H54 (cell line): ENCODE measurements around the gene SERPINB4.
"Not testable (repeated sequence)": the region's sequence is repeated elsewhere in the genome, so short reads cannot be mapped to it uniquely, and the experiment has no call there.

Source experiments
- DNase-seq: peaks from one replicate; pipeline ENCODE4 v3.0.0; 2011; ENCODE audit warnings: low spot score, mixed read lengths; ENCODE audit not compliant: insufficient read length
- FAIRE-seq: peaks from 3 replicates; lab custom pipeline; 2011; peaks lifted over from hg19 to GRCh38; lab: Jason Lieb, UNC
- POLR2A ChIP-seq: IDR thresholded peaks from 2 replicates; pipeline ENCODE4 v1.6.1; 2011; ENCODE audit warnings: low read depth, mild to moderate bottlenecking, low read length

Gene SERPINB4

DNA sequence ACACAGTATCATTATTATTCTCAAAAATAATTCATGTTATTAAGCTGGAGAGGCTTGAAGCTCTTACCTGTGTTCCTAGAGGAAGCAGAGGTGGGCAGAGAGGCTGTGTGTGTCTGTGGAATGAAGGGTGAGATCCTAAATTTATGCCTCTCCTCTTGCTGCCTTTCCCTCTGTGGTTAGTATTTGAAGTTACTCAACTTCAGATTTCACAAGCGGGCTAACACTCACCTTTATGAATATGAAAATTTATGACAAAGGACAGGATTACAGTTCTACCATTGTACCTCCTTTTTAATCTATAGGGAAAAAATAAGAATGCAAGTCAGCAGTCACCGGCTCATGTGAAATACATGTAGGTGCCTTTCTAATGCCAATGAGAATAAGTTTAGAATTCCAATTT lies at the start of gene SERPINB4:
TSS of gene SERPINB4 (minus strand) at position 115 of the 400 bp plus-strand sequence. CDS start 679 bp downstream, outside the sequence.
- not testable (repeated sequence) for DNase-seq, FAIRE-seq

DNA sequence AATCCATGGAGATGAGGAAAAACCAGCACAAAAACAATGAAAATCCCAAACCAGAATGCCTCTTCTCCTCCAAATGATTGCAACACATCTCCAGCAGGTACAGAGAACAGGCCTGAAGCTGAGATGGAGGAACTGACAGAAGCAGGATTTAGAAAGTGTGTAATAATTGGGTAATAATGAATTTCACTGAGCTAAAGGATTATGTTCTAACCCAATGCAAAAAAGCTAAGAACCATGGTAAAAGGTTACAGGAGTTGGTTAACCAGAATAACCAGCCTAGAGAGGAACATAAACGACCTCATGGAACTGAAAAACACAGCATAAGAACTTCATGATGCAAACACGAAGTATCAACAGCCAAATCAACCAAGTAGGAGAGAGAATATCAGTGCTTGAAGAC lies 45.0 kb upstream of the SERPINB4 start:
- no peak for TF ChIP-seq POLR2A
- FAIRE-seq, result no peak
- DNase-seq, result no peak

DNA sequence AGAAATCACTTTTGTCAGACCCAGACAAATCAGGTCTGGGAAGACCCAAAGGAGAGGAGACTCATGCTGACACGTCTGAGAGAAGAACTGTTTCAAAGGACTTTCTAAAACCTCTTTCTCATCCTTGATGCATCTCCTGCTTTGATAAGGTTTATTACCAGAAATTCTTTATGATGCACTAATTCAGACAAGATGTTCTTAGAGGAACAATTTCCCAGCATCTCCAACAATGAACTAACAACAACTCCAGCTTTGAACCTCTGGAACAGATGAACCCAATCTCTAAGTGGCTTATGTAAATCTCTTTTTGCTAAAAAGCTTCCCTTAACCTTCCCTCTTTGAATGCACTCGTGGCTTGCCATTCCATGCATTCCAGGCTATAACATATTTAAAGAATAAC lies 42.8 kb upstream of the SERPINB4 start:
- FAIRE-seq, result no peak

DNA sequence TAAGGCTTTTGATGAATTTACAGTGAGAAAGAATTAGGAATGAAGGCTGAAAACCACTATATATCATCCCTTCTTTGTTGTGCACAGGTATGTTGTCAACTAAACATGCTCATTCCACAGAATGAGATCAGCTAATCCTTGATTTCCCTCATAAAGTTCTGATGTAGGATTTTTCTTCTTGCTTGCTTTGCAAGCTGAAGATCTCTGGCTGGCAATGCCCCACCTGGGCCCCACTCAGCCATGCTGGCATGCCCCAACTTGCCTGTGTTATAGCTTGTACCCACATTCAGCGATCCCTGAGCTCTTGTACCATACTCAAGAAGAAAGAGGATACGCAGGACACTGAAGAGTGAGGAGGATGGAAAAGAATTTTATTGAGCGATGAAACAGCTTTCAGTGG lies 40.7 kb upstream of the SERPINB4 start:
- DNase-seq (no peak), FAIRE-seq (no peak)
- no peak for TF ChIP-seq POLR2A

More for the DNA sequence above, 42.8 kb upstream of the SERPINB4 start:
- no peak for TF ChIP-seq POLR2A
- DNase-seq, result no peak

DNA sequence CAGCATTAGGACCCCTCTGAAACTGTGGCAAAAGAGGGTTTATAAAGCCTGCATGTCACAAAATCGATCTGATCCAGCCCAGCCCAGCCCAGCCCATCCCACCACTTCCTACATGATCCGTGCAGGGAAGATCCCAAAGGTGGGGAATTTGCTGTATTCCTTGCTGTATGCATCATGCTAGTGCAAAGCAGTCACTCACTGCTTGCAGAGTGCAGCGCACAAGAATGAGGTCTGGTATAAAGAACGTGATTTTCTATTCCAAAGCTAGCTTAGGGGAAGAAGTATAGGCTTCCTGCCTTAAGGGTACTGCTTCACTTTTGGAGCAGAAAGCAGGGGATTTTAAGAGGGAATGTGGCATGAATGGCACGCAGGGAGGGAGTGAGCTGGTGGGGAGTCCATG lies 39.8 kb upstream of the SERPINB4 start:
- FAIRE-seq, result no peak

DNA sequence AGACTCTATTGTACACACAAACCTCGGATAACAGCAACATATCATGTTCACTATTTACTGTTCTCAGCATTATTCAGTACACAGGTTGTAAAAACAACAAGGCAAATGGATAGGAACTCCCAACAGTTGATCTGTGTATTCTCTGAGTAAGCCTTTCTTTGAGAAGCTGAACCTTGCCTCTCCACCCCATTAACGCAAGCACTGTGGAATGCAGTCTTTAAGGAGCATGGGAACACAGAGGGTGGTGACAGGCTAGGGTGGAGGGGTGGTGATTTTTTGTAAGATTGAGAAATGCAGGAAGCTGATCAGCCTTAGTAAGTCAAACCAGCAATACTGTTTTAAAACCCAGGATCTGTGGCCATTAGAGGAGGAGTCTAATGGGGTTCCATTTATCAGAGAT lies 39.1 kb upstream of the SERPINB4 start:
- no peak for TF ChIP-seq POLR2A
- FAIRE-seq (peak; percentile 62), DNase-seq (peak; percentile 37)

More for the DNA sequence above, 39.8 kb upstream of the SERPINB4 start:
- TF ChIP-seq POLR2A, result no peak
- DNase-seq, result no peak

DNA sequence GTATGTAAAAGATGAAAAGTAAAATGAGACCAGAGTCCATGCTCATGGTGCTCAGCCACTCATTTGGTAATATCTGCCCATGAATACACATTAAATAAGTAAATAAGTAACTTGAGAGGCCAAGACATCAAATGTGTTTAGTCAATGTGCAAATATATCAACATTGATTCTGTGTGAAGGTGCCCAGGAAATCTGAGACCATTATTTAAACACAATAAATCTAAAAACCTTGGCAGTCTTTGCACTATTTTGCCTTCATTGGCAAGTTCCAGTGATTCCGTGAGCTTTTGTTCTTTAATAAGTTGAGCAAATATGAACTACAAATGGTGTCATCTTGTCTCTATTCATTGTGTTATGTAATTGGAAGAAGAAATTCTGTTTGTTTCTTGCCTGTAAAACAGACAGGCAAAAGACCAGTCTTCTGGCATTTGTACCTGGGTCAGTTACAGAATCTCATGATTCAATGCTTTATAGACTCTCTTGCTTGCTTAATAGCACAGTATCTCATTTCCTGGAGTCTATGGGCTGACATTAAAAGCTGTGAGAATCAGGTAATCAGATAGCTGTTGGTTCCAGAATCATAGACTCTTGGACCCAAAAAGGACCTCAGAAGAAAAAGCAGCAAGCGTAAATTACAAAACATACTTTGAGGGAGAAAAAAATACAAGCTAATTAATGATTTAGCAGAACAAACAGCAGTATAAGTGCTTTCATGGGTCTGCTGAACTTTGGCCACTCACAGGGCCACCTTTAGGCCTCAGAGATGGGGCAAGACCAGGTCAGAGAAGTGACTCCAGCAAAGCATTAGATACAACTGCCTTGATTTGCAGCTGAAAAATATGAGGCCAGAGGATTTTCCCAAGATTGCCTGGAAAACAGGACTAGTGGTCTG lies 37.6 kb upstream of the SERPINB4 start:
- DNase-seq, result no peak
- no peak for TF ChIP-seq POLR2A
- no peak for FAIRE-seq

DNA sequence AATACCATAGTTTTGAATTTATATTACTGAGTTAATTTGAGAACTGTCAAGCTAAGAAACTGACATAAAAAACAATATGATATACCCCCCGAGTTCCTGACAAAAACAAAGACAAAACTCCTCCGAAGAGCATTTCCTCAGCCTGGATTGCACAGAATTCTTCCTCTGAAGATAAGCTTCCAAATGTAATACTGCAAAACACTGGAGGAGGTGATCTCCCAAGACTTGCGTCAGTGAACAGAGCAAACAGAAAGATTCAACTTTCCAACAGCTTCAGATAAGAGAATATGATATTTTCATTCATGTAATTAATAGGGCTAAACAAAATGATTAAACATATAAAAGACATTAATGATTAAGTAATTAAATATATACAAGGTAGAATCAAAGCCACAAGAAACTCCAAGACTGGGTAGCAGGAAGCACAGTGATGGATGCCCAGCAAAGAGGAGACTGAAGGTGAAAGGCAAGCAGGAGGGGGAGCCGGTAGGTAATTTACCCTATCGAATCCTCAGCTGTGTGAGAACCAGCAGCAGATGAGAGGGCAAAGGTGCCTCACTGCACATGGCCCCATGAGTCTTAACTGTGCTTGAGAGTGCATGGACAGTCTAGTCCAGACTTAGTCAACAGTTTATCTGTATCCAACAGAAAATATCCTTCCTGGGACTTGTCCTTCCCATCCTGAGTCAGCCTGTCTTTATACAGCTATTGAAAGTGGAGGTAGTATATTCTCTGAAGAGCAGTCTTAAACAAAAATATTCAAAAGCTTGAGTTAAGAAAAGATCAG lies 36.0 kb upstream of the SERPINB4 start:
- DNase-seq, result no peak
- TF ChIP-seq POLR2A, result no peak
- FAIRE-seq, result no peak

DNA sequence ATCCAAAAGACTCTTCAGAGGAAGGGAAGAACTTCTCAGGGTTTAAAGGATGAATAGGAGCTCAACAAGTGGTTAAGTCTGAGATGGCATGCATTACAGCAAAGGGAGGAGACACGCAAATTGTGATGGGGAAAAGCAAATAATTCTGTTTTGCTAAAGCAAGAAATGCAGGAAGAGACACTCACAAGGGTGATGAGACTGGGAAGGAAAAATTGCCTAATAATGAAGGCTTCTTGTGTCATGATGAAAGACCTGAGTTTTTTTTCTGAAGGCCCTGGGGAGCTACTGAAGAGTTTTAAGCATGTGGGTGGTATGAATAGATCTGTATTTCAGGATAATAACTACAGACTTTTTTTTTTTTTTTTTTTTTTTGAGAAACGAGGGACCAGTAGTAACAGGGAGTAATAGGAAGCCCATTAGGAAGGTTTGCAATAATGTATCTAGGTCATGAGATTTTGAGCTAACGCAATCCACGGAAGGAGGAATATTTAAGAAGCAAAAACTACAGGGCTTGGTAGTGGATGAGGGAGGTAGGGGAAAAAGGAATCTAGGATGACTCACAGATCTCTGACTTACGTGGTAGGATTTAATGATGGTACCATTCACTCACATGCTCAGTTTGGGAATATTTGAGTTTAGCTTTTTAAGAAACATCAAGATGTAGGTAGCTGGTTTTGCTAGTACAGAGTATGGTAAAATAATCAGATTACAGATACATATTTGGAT lies 33.6 kb upstream of the SERPINB4 start:
- FAIRE-seq (no peak), DNase-seq (no peak)
- no peak for TF ChIP-seq POLR2A

DNA sequence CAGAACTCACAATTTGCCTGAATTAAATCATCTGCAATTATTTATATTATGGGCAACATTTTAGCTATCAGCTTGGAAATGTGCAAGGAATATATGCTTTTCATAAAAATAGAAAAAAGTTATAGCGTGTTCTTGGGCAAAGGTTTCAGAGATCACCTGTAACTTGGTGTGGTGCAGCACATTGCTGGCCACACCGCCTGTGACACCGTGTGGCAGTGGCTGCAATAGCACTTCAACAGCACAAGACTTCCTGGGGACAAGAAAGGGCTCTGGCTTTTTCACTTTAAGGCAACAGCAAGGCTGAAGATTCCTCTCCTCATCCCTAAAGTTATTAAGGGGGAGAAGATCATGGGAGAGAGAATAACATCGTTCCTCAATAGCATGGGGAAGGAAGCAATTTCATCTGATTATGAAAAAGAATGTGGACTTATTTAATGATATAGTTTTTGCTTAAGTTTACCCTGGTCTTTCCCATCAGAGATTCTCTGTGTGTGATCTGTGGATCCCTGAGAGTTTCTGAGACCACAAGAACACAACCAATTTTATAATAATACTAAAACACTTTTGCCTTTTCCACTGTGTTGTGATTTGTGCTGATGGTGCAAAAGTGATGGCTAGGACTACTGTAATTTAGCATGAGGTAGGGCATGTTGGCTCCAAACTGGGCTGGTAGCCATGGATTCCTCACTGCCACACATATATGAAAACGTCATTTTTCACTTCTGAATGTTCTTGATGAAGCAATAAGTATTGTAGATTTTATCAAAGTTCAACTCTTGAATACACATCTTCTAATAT lies 32.7 kb upstream of the SERPINB4 start:
- FAIRE-seq (no peak), DNase-seq (no peak)
- TF ChIP-seq POLR2A, result no peak

DNA sequence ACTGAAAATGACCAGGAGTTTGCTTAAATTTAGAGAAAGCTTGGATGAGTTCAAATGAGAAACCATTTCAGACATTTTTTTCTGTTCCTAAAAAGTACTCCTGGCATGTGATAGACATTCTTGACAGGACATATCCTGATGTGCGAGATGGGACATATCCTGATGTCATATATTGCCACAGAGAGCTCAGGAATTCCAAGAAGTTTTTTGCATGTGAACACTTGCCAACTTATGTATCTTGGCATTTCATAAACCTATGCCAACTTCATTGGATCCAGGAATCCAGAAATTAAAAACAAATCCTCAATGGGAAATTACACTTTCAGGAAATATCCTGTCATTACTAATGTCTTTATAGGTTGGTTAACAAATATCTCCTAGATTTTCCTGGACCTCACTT lies 20.5 kb upstream of the SERPINB4 start:
- FAIRE-seq (no peak), DNase-seq (no peak)
- no peak for TF ChIP-seq POLR2A

DNA sequence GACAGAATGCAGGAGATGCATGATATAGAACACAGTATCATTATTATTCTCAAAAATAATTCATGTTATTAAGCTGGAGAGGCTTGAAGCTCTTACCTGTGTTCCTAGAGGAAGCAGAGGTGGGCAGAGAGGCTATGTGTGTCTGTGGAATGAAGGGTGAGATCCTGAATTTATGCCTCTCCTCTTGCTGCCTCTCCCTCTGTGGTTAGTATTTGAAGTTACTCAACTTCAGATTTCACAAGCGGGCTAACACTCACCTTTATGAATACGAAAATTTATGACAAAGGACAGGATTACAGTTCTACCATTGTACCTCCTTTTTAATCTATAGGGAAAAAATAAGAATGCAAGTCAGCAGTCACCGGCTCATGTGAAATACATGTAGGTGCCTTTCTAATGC lies 17.7 kb upstream of the SERPINB4 start, which contains the start of gene SERPINB3:
TSS of gene SERPINB3 (minus strand) at position 144 of the 400 bp plus-strand sequence. CDS start 677 bp downstream, outside the sequence.
- FAIRE-seq, DNase-seq: not testable (repeated sequence)

DNA sequence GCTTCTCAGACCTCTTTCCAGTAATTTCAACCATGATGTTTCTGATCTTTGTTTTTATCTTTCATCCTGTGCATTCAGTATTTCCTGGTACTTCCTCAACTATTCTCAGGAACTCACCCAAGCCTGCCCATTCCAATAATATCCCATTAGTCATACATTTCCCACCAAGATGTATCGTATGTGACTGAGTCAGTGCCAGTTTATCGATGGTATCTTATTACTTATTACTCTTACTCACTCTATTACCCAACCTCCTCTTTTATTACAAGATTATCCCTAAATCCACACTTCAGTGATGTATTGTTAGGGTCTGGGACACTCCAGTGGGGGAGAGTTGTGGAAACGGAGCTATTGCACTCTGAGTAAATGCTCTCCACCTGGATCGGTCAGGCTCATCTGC lies 14.9 kb upstream of the SERPINB4 start:
- peak; percentile 97 for FAIRE-seq
- DNase-seq, result not testable (repeated sequence)

DNA sequence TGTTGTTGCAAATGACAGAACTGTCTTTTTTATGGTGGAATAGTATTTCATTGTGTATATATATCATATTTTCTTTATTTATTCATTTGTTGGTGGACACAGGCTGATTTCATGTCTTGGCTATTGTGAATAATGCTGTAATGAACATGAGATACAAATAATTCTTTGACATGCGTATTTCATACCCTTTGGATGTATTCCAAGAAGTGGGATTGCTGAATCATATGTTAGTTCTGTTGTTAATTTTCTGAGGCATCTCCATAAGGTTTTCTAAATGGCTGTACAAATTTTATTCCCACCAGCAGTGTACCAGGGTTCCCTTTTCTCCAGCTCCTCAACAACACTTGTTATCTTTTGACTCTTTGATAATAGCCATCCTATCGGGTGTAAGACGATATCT lies 6.2 kb upstream of the SERPINB4 start:
- FAIRE-seq, DNase-seq: not testable (repeated sequence)
